ENCODE results near the gene HSD11B1.

GRCh38 chr1:209747580-209748262 is 43.1 kb downstream of the HSD11B1 start:
- TF ChIP-seq CTCF (IDR thresholded peaks at IDR 0.05; ENCODE audit: low read length) (peak; percentile 99), EZH2 (optimal IDR thresholded peaks at IDR 0.05; ENCODE audit: low read depth, low read length) (no peak)
